Ishikawa (cell line): Measurements from ENCODE around the gene OR10H1.

Source experiments
- CEBPB ChIP-seq: IDR thresholded peaks from 2 replicates; pipeline ENCODE4 v1.6.1; 2012
- CREB1 ChIP-seq: IDR thresholded peaks from 2 replicates; pipeline ENCODE4 v1.6.1; 2012; ENCODE audit warnings: low read depth
- EGR1 ChIP-seq: IDR thresholded peaks from 2 replicates; pipeline ENCODE4 v1.6.1; 2012
- EP300 ChIP-seq: IDR thresholded peaks from 2 replicates; pipeline ENCODE4 v1.6.1; 2012; ENCODE audit warnings: borderline replicate concordance
- FOXM1 ChIP-seq: IDR thresholded peaks from 2 replicates; pipeline ENCODE4 v1.6.1; 2012; ENCODE audit warnings: low read depth, borderline replicate concordance
- MAX ChIP-seq: IDR thresholded peaks from 2 replicates; pipeline ENCODE4 v1.6.1; 2012
- NFIC ChIP-seq: IDR thresholded peaks from 2 replicates; pipeline ENCODE4 v1.6.1; 2012
- RAD21 ChIP-seq: IDR thresholded peaks from 2 replicates; pipeline ENCODE4 v1.6.1; 2012; ENCODE audit warnings: low read depth
- REST ChIP-seq: IDR thresholded peaks from 2 replicates; pipeline ENCODE4 v1.6.1; 2012; ENCODE audit warnings: low read depth, mild to moderate bottlenecking
- TAF1 ChIP-seq: IDR thresholded peaks from 2 replicates; pipeline ENCODE4 v1.6.1; 2012; ENCODE audit warnings: low read depth, mild to moderate bottlenecking
- TCF12 ChIP-seq: IDR thresholded peaks from 2 replicates; pipeline ENCODE4 v1.6.1; 2012; ENCODE audit warnings: low read depth
- TEAD4 ChIP-seq: IDR thresholded peaks from 2 replicates; pipeline ENCODE4 v1.6.1; 2012
- USF1 ChIP-seq: IDR thresholded peaks from 2 replicates; pipeline ENCODE4 v1.6.1; 2012
- YY1 ChIP-seq: IDR thresholded peaks from 2 replicates; pipeline ENCODE4 v1.6.1; 2012; ENCODE audit warnings: low read depth
- ZBTB7A ChIP-seq: IDR thresholded peaks from 2 replicates; pipeline ENCODE4 v1.6.1; 2012; ENCODE audit warnings: low read depth

OR10H1 gene

GRCh38 chr19:15841875-15842569 is 26.6 kb upstream of the OR10H1 start:
- TF ChIP-seq REST (no peak), EGR1 (no peak), ZBTB7A (no peak), TEAD4 (no peak), FOXM1 (no peak), USF1 (no peak), CEBPB (no peak), TAF1 (no peak), RAD21 (no peak), CREB1 (no peak), YY1 (no peak), MAX (no peak), TCF12 (no peak)

- no peak for TF ChIP-seq MAX
- no peak for TF ChIP-seq RAD21
- TF ChIP-seq YY1: no peak
- no peak for TF ChIP-seq ZBTB7A
- no peak for TF ChIP-seq NFIC
- no peak for TF ChIP-seq TCF12
- TF ChIP-seq CREB1: no peak
- no peak for TF ChIP-seq TEAD4
- no peak for TF ChIP-seq REST
- TF ChIP-seq TAF1: no peak
- no peak for TF ChIP-seq CEBPB
- TF ChIP-seq USF1: no peak
Measured at GRCh38 chr19:15840833-15841232, 25.4 kb upstream of the OR10H1 start.

- TF ChIP-seq FOXM1 (no peak), EP300 (no peak), TAF1 (no peak), TCF12 (no peak)
Measured at GRCh38 chr19:15838351-15838750, 22.9 kb upstream of the OR10H1 start.

- no peak for TF ChIP-seq CEBPB
- TF ChIP-seq ZBTB7A: no peak
- no peak for TF ChIP-seq NFIC
- no peak for TF ChIP-seq TAF1
- TF ChIP-seq FOXM1: no peak
- no peak for TF ChIP-seq YY1
- no peak for TF ChIP-seq TEAD4
- no peak for TF ChIP-seq MAX
- no peak for TF ChIP-seq RAD21
- no peak for TF ChIP-seq CREB1
- TF ChIP-seq TCF12: no peak
- no peak for TF ChIP-seq REST
- TF ChIP-seq USF1: no peak
Measured at GRCh38 chr19:15837221-15837731, 21.8 kb upstream of the OR10H1 start.
